HG03571 (cell line): Measurements from ENCODE around the gene YY1.
A peak's percentile ranks its signal among the peaks of the same experiment; 100 is the strongest.
"Not testable (repeated sequence)": the region's sequence is repeated elsewhere in the genome, so short reads cannot be mapped to it uniquely, and the experiment has no call there.

Experiments
- ATAC-seq: cut with Tn5 transposase; IDR thresholded peaks from one replicate; pipeline ENCODE4 v1.9.1; 2021; ENCODE audit not compliant: unreplicated experiment

The YY1 gene

DNA sequence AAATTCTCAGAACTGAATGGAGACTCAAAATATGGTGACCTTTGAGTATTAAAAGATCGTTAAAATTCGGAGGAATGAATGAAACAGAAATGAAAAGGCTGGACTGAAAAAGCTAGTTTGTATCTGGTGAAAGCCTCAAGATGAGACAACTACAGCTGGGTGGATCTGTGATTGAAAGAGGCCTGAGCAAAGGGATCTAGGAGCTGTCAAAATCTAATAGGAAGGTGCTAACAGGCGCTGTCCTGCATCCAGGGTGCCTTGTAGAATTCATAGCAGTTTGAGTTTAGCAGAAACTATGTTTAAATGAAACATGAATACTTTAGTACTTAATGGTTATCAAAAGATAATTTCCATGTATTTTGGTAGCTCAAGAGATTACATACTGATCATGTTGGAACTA lies 2.3 kb downstream of the YY1 start:
- no peak for ATAC-seq

DNA sequence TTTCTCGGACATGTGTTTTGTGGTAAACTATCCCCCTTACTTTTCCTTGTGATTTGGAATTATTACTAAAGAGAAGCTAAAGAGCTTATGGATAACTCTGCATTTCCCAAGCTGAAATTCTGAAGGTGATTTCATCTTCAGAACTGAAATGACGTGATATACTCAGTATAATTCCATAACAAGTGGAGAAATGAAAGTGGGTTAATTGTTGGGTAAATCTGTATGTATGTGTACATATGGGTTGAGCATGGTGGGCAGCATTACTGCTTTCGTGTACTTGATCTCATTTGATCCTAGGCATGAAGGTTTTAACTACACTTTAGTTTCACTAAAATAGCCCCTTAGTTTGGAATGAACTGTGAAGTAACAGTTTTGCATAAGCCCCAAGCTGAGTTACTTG lies 4.1 kb downstream of the YY1 start:
- no peak for ATAC-seq

DNA sequence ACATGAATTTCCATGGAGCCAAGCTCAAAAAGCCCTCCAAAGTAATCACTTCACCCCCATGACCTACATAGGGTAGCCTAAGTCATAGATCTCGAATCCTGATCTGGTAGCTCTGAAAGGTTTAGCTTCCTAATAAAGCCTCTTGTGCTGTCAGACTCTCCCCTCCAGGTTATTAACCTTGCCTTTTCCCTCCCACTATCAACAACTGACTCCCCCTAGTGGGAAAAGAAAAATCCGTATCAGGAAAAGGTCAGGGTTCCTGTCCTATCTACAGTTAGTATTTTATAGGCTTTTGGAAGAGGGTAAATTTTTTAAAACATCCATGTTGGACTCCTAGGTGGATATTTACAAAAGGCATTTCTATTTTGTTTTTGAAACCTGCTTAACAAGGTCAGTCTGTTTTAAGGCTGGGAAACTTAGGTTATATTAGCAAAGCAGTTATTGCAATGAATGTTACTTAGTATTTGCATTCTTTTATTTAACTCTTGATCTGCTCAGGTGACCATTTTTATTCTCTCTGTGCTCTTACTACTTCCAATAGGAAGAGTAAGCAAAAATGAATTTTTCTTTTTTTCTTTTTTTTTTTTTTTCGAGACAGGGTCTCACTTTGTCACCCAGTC lies 8.0 kb downstream of the YY1 start:
- ATAC-seq, result no peak

DNA sequence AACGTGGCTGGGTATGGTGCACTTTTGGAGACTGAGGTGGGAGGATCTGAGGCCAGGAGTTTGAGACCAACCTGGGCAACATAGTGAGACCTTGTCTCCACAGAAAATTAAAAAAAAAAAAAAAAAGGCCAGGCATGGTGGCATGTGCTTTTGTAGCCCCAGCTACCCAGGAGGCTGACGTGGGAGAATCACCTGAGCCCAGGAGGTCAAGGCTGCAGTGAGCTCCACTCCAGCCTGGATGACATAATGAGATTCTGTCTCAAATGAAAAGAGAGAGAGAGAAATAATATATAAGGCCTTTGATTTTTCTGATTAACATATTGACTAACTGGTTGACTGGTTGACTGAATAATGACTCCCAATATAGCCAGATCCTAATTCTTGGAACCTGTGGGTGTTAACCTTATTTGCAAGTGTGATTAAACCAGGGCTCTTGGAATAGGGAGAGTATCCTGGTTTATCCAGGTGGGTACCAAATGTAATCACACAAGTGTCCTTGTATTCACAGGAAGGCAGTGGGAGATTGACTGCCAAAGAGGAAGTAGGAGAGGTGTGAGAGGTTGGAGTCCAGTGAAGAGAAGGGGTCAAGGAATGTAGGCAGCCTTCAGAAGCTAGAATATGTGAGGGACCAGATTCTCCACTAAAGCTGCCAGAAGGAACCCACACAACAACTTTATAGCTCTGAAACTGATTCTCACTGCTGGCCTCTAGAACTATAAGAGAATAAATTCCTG lies 12.0 kb downstream of the YY1 start:
- no peak for ATAC-seq

DNA sequence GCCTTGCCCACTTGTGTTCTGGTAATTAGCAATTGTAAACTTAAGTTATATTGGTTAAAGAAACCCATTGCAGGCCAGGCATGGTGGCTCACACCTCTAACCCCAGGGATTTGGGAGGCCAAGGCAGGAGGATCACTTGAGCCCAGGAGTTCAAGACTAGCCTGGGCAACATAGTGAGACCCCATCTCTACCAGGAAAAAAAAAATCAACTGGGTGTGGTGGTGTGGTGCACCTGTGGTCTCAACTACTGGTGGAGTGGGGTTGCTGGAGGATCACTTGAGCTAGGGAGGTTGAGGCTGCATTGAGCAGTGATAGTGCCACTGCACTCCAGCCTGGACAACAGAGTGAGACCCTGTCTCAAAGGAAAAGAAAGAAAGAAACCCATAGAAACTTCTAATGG lies 13.7 kb downstream of the YY1 start:
- no peak for ATAC-seq

DNA sequence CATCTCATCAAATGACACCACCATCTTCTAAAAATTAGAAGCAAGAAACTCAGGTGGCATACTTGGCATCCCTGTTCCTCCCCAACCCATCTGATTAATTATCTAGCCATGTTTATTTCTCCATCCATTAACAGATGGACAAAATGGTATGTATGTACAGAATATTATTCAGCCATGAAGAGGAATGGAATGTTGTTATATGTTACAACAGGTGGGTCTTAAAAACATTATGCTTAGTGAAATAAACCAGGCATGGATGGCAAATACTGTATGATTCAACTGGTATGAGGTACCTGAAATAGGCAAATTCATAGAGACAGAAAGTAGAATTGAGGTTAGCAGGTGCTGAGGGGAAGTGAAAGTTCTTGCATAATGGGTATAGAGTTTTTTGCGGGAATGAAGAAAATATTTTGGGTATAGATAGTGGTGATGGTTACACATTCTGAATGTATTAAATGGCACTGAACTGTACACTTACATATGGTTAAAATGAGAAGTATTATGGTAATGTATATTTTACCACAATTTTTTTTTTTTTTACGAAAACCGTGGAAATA lies 17.5 kb downstream of the YY1 start:
- peak; percentile 83 for ATAC-seq

DNA sequence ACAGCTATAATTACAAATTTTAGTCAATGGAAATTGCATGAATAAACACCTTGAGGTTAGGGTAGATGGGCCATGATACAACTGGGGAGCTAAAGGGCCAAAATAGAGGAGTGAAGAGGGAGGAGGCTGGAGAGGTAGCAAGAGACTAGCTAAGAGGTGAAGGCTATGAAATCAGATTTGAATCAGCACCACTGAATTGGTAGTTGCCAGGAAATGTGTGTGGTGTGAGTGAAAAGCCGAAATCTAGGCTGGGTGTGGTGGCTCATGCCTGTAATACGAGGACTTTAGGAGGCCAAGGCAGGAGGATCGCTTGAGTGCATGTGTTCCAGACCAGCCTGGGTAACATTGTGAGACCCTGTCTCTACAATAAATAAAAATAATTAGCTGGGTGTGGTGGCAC lies 22.7 kb downstream of the YY1 start:
- ATAC-seq, result no peak

DNA sequence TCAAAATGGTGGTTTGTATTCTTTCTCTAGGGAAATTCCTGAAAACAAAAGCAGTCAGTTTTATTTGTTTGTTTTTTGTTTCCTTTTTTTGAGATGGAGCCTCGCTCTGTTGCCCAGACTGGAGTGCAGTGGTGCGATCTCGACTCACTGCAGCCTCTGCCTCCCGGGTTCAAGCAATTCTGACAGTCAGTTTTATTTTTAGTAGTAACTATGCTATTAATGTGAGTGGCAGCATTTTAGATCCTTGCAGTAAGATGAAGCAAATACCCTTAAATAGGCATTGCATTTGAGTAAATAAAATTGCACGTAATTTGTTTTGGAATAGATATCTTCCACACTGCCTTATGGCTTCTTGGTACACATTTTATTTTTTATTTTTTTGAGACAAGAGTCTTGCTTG lies 23.6 kb downstream of the YY1 start:
- ATAC-seq, result no peak

DNA sequence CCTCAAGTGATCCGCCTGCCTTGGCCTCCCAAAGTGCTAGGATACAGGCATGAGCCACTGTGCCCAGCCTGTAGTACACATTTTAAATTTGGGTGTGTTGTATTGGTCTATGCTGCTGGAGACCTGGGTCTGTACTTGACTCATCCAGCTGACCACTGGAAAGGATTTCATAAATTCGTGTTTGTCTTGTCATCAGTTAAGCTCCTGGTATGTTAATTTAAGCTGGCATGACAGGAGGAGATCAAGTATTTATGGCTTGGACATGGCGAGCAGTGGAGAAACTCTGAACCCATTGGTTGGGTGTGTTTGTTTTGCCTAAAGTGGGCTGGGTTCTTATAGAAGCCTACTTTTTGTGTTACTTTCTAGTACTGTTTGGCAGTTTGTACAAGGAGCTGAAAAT lies 24.2 kb downstream of the YY1 start:
- no peak for ATAC-seq

DNA sequence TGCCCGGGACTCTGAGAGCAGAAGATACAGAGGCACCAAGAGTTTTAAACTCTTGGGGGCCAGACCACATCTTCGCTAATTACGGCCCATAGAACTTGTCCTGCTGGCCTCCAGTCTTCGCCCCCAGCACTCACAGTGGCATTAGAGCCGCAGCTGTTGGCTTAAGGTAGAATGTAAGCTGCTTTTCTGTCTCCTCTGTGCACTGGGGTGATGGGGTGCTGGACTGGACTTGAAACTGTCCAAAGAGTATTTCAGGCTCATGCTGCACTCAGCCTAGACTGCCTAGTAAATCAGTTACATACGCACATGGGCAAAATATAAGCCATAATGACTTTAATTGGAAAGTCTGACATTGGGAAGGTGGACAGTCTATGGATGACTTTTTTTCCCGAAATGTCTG lies 29.0 kb downstream of the YY1 start:
- ATAC-seq, result no peak

DNA sequence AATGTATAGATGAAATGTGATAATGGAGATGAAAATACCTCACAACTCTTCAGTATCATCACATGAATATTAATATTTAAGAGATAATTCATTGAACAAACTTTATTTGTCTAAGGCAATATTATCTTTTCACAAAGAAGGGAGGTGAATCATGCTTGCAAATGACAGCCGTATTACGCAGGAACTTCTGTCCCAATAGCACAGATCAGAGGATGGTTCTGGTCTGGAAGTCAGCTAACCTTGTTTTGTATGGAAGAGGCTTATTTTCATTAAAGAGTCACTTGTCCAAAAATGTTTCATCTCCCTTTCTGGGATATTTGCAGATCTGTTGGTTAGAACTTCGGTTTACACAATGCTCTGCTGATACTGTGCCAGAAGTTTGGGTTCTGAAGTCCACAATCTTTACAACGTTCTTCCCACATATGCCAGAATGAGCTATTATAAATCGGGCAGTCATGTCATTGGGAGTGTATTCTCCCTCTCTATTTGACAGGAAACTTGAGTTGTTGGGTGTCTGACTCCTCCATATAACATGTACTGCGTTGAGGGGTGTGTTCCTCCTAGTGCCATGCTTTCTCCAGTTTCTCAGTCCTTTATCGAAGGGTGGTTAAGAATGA lies 29.8 kb downstream of the YY1 start:
- ATAC-seq, result no peak

DNA sequence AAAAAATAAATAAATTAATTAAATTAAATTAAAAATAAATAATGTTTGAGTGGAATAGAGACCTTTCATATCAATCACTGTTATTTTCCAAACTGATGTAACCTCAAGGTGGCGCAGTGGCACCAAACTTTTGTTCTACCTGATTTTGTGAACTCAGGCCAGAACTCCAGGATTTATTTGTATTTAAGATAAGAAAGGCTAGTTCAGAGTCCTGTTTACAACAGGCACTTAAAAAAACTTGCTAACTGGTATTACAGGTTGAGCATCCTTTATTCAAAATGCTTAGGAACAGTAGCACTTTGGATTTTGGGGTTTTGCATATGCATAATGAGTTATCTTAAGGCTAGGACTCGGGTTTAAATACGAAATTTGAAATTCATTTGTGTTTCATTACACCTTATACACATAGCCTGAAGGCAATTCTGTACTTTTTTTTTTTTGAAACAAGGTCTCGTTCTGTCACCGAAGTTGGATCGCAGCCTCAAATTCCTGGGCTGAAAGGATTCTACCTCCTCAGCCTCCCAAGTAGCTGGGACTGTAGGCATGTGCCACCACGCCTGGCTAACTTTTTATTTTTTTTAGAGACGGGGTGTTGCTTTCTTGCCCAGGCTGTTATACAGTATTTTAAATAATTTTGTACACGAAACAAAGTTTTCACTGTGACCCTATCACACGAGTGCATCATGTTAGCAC lies 32.4 kb downstream of the YY1 start:
- ATAC-seq, result no peak

DNA sequence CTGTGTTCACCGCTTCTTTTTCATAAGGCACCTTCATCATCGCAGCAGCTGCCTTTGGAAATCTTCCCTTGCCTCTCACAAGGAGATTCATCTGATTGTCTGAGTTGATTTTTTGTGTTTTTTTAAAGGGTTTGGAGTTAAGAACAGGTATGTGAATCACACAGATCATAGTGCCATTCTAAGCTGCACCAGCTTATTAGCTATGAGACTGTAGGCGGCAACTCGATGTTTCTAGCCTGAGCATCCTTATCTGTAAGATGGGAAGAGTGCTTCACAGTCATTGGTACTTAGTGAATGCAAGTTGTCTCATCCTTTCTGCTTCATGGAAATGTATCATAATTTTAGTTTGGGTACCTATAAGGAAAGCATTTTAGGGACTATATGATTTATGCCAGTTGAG lies 35.3 kb downstream of the YY1 start:
- ATAC-seq, result no peak

DNA sequence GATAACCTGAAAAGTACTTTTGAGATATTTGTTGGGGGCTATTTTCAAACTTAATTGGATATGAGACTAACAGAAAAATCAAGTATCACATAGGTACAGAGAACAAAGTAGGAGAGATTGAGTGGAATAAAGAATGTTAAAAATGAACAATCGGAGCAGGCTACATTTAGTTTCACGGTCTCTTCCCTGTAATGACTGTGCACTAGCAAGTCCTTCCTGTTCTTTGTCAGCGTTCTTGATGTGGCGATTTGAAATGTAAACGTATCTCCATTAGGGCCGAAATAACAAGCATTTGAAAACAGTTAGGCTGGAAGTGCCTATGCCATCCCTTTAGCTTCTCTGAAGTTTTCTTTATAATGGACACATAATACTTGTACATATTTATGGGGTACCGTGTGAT lies 36.3 kb downstream of the YY1 start:
- no peak for ATAC-seq

DNA sequence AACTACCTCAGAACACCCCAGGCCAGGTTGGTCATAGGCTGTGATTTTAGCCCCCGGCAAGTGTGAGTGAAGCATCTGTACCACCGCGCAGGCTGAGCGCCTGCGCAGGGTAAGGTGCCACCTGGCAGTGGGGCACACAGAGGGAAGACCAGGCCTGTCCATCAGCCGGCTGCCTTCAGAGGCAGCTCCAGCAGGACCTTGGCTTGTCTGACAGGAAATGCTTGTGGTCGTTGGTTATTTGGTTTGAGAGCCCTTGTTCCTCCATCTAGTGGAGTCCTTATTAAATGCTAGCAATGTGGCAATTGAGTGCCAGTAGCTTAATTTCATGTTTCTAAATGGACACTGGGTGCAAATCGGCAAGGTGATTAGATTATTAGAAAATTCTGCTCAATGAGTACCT lies 39.8 kb downstream of the YY1 start:
- ATAC-seq, result no peak

DNA sequence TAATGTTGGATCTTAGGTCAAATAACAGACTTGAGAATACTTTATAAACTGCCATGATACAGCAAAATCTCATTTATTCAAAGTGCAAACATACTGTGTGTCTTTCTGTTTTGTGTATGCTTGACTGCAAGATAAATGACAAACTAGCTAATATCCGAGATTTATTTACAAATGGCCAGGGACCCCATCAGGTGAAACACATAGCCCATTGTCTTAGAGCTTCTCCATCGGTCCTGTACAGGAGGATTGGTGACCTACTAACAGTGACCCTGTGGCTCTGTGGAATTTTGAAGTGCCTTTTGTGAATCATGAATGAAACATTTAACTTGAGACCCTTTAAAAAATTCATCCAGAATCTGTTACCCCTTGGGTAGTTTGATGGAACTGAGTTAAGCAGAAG lies 40.2 kb downstream of the YY1 start:
- ATAC-seq, result no peak

DNA sequence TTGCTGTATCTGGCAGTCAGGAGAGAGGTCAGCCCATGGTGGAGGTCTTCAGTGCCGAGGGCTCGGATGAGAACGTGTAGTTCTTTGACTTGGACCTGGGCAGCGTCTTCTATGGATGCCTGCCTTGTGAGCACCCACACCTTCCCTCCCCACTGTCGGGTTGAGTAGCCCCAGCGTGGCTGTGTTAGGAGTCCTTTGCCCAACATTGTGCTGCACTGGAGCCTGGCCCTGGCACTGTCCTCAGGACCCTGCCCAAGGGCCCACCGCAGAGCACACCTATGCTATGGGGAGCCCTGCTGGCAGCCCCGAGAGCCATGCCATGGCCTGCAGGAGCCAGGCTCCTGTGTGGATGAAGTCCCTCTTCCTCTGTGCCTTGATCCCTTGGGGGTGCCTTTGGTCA lies 40.6 kb downstream of the YY1 start:
- no peak for ATAC-seq

DNA sequence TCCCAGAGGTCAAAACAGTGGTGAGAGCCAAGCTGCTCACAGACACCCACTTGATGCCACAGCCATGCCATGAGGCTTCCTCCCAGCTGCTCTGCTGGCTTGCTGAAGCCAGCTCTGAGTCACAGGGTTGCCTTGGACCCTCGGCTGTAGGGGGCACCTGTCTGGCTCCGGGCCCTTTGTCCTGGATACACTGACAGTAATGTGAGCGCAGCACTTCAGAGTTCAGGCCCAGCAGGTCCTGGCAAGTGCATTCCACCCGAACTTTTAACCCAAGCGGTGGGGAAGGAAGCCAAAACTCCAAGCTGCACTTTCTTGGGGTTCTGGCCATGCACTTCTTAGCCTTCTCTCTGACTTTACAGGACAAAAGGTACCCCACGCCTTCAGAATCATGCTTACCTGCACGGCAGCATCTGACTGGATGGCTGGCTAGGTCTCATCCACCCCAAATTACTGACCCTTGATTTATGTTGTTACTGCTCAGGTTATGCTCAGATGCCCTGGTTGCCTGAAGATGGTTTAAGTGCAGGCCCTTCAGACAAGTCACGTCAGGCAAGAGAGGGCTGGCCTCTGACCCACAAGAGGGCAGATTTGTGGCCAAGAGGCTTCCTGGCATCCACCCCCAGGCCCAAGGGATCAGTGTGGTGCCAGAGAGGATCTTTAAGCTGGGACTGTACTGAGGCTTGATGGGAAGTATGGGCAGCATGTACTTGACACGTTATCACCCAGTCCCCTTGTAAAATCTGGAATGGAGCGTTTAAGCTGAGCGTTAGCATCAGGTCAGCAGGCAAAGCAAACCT lies 42.5 kb downstream of the YY1 start:
- no peak for ATAC-seq

DNA sequence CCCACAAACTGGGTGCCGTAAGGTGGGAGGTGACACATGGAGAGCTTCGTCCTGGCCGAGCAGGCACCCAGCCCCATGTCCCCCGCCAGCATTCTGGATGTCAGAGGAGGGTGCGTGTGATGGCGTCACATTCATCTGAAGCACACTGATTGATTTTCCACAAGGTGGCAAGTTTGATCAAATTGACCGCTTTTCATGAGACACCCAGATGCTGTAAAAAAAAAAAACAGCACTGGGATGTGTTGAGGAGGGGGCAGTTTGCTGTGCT lies 43.1 kb downstream of the YY1 start:
- no peak for ATAC-seq

DNA sequence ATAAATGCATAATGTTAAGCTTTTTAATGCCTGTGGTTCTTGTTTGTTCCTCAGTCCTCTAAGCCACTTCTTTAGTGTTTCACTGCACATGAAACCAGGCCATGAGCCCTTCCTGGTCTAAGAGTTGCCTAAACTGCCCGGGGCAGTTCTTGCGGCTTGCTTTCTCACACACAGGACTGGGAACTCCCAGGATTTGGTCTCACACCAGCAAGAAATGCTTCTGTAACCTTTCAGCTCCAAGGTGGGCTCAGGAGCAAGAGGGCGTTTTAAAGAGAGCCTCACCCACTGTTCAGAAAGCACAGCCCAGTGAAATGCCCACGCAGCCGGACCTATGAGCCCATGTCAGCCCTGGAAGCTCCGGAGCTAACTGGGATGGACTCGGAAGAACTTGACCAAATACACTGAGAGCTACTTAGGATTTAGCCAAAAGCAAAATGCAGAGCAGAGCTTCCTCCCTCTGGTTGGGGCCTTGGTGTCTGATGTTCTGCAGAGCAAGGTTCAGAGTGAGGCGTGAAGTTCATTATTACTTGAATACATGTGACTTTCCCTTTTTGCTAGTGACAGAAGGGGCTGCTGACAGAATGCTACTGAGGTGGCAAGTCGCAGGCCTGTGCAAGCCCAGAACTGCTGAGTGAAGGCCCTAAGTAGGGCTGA lies 43.9 kb downstream of the YY1 start:
- ATAC-seq, result no peak

DNA sequence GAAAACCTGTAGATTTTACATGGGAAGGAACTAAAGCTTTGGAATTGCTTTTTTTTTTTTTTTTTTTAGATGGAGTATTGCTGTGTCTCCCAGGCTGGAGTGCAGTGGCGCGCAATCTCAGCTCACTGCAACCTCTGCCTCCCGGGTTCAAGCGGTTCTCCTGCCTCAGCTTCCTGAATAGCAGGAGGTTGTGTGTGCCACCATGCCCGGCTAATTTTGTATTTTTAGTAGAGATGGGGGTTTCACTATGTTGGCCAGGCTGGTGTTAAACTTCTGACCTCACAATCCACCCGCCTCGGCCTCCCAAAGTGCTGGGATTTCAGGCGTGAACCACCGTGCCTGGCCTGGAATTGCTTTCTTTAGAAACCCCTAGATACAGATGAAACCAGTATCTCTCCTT lies 44.5 kb downstream of the YY1 start:
- not testable (repeated sequence) for ATAC-seq
